Stimulated activated CD8-positive, alpha-beta memory T cell treated with anti-CD3 and anti-CD28 coated beads, Interleukin-15, amount 100 ng/mL, for 1 hour (primary cell): ENCODE data around the gene PDILT.
"Not testable (repeated sequence)": the region's sequence is repeated elsewhere in the genome, so short reads cannot be mapped to it uniquely, and the experiment has no call there.

Experiments
- DNase-seq: peaks from one replicate; pipeline ENCODE4 v3.0.0-alpha.2; 2020; ENCODE audit warnings: low read depth

PDILT gene

DNA sequence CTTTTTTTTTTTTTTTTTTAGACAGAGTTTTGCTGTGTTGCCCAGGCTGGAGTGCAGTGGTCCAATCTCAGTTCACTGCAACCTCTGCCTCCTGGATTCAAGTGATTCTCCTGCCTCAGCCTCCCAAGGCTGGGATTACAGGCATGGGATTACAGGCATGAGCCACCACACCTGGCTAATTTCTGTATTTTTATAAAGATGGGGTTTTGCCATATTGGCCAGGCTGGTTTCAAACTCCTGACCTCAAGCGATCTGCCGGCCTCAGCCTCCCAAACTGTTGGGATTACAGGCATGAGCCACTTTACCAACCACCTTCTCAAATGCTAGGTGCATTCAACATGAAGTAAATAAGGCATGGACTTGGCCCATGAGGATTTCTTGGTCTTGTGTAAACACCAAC, 83.5 kb downstream of the PDILT start:
- DNase-seq: not testable (repeated sequence)

DNA sequence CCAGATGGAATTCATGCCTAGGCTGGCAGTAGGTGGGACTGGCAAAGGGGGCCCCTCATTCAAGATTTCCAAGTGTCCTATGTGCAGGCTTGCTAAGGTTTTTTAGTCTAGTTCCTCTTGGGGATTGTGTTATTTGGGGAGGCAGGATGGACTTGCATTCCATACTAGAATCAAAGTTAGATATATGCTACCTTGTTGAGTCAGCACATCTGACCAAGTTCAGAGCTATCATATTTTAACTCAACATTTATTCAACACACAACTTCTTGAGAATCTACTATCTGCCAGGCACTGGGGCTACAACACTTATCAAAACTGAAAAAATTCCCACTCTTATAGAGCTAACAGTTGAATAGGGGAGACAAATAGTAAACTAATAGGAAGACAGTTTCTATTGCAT, 83.9 kb downstream of the PDILT start:
- DNase-seq: no peak

DNA sequence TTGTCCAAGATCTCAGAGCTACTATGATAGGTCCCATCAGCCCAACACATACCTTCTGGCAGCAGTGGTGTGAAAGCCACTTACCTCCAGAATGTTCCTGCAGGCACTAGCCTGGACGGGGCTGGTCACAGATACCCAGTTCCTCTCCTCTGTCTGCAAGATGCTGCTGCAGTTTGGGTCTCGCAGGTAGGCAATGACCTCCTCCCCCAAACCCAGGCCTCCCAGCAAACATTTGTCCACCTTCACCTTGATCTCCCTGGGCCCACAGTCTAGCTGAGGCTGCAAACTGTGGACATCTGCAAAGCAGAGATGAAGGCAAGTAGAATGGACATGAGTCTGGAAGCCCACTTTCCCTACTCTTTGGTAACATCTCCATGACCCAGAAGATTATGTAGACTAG, 84.4 kb downstream of the PDILT start:
- no peak for DNase-seq

DNA sequence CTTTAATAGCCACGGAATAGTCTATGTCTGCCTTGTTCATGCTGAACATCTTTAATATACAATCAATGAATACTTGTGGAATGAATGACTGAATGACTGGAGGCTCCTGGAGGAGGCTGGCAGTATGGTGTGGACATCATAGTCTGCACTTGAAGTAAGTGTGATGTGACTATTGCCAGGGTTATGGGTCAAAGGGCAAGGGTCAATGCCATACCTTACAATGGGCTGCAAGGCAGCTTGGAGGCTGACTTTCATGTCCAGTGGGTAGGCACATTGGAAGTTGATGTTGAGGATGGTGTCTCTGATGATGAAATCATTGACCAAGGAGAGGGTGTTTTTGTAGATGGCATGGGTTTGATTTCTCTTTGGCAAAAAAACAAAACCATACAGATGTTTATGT, 85.1 kb downstream of the PDILT start:
- DNase-seq: no peak

DNA sequence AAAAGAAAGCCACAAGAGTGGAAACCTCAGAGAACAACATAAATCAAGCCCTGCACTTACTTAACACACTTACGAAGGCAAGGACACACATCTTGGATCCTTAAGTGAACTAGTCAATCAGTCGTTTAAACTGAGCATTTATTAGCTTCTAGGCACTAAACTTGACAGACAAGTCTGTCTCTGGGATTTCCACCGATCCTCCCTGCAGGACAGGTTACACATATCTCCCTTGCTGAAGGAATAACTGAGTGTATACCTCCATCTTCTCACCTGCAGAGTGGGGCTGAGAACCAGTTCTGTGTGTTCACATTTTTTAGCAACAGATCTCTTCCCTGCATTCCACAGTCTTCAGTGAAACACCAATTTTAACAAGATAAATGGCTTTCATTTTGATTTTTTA, 86.1 kb downstream of the PDILT start:
- DNase-seq: no peak

DNA sequence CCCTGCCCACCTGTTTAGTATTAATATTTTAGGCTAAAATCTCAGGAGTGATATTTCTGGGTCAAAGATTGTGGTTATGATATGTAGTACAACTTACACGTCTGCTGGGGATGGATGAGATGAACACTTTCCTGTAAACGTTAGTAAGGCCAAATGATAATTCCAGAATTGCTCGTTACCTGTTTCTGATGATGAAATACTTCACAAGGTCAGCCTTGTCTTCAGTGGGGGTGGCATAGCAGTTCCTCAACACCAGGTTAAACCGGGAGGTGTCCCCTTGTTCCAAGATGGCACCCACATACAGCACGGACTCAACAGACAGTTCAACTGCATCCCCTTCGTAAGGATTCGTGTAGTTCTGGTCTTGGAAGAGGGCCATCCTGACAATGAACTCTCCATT, 86.5 kb downstream of the PDILT start:
- no peak for DNase-seq

DNA sequence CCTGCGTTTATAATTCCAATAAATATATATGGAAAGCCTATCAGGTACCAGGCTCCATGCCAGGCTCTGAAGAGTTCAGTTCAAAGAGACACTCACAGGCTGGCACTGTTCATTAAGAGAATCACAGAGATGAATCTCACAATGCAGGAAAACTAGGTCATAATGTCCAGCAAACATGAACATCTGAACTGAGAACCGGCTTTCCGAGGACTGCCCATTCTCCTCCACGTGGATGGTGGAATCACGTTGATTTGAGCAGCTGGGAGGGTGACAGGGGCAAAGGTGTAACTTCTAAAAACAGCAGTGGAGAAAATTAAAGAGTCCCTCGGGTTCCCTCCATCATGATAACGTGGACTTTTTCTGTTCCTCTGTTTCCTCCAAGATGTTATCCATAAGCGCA, 87.4 kb downstream of the PDILT start:
- no peak for DNase-seq

DNA sequence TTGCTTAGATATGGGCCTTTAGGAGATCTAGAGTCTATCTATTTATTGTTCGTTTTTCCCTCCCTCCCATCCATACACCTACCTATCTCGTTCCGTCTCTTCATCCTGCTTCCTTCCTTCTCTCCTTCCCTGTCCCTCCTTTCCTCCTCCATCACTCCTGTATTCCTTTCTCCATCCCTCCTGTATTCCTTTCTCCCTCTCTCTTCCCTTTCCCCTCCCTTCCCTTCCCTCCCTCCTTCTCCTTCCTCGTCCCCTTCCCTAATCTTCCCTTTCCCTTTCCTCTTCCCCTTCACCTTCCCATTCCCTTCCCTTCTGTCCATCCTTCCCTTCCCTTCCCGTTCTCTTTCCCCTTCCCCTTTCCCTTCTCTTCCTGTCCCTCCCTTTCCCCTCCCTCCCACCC, 87.8 kb downstream of the PDILT start:
- DNase-seq: no peak

DNA sequence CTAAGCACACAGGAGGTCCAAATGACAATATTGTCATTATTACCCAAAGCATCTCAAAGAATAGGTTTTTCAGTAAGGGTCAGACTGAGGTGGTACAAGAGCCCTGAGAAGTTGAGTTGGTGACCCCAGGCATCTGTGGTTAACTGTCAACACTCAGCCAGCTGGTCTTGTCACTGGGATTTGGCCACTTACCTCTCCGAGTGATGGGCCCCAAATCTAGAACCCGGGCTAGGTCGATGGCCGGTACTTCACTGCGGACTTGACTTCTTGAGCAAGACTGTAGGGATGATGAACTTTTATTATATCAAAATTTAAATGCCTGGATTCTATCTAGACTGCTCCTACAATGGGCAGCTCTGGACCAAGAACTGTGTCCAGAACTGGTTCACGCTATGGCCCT, 88.8 kb downstream of the PDILT start:
- DNase-seq: no peak

DNA sequence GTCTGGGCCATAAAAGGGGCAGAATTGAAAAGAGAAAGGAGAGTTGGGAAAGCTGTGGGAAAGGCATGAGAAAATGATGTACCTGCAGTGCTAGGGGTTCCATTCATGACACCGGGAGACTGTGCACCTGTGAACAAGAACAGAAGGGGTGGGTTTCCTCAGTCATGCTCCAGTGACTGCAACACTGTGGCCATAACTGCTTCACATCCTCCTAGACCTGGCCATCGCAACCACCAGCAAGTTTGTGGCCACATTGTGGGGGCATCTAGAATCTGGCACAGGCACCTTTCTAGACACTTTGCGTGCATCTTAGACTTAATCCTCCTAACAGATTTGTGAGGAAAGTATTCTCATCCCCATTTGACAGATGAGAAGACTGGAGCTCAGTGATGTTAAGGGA, 90.0 kb downstream of the PDILT start:
- no peak for DNase-seq

DNA sequence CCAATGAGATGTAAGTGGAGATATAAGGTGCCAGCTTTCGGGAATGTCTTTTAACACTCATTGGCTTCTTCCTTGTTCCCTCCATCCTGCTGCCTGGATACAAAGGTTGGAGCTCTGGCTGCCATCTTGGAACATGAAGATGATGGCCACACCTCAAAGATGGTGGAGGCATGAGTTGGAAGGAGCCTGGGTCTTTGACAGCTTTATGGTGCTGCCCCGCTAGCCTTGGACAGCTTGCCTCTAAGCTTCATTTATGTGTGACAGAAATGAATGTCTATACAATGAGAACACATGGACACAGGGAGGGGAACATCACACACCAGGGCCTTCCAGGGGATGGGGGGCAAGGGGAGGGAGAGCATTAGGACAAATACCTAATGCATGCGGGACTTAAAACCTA, 90.8 kb downstream of the PDILT start:
- no peak for DNase-seq

DNA sequence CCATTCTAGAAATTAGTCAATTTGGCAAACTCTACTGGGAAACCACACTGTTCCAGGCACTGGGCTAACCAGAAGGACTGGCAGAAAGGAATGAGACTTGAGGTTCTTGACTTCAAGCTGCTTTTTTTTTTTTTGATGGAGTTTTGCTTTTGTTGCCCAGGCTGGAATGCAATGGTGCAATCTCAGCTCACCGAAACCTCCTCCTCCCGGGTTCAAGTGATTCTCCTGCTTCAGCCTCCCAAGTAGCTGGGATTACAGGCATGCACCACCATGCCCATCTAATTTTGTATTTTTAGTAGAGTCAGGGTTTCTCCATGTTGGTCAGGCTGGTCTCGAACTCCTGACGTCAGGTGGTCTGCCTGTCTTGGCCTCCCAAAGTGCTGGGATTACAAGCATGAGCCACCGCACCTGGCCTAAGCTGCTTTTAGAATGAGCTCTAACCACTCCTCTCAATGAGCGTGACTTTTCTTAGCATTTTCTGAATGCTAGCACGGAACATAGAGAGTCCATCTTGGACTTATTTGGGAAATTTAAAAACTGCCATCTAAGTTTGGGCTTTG, 91.9 kb downstream of the PDILT start:
- DNase-seq: not testable (repeated sequence)

DNA sequence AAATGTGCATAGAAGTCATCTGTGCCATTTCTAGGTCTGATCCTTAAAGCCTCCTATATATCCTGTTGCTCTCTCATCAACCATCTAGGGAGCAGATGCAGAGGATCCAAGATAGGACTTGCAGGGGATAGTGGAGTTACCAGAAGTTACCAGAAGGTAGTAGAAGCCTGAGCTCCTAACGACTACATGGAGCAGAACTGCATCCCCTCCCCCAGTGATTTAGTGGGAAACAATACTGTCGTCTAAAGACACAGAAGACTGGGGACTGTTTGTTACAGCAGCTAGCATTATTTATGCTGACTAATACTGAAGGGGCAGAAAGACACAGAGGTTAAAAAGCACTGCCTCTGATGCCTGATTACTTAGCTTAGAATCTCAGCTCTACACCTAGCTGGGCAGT, 93.0 kb downstream of the PDILT start:
- DNase-seq: no peak

DNA sequence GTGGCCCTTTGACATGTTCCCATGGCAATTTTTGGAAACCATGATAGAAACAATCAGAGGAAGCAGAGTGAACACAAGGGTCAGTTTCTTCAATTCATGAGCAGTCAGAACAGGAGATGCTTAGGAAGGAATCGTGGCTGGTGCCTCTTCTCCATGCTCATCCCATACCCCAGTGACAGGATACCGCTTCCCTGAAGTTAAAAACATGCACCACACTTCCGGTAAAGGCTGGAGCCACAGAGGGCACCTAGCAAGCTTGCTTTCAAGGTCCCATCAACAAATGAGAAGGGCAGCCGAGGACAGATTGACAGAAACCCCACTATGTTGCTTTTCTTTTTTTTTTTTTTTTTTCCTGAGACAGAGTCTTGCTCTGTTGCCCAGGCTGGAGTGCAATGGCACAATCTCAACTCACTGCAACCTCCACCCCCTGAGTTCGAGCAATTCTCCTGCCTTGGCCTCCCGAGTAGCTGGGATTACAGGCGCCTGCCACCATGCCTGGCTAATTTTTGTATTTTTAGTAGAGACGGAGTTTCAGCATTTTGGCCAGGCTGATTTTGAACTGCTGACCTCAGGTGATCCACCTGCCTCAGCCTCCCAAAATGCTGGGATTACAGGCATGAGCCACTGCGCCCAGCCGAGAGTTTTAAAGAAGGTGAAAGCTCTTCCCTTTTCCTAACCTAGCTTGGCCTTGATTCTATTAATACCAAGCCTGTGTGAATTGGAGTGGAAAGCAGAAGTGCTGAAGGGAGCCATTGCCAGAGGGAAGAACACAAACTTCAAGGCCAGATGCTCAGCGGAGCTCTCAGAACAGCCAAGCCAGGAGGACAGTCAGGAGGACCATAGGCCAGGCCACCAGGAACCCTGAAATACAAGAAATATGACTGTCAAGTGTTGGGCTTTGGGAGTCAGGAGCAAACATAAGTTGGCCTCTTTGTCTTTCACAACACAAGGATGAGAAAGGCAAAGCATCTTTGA, 93.8 kb downstream of the PDILT start:
- DNase-seq: no peak

DNA sequence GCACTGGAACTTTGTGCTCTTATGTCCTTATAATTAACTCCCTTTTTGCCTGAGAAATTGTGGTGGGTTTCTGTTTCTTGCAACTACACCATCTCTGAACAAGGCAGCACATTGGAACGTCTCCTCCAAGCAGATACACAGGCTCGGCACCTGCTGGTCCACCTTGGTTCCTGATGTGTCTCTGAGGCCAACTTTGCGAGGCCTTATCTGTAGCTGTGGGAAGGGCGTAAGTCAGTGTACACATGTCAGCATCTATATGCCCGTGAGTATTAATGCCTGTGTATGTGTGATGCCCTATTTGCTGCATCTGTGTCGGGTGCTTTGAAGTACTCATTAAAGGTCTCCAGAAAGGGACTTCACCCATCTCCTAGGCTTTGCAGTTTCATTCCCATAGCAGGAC, 94.8 kb downstream of the PDILT start:
- DNase-seq: no peak
